GM12878 (cell line): ENCODE results near the gene SH3BP5. TPM values are rescaled to one million over a fixed set of nuclear protein-coding genes. Genes with fewer than 3 reads are reported as not detected.

Source experiments
- BACH1 ChIP-seq: fragments of 450-650 bp; IDR thresholded peaks from 2 replicates; pipeline ENCODE4 v1.6.1; 2017; ENCODE audit warnings: mild to moderate bottlenecking, borderline replicate concordance
- BMI1 ChIP-seq: fragments of 450-650 bp; IDR thresholded peaks from 2 replicates; pipeline ENCODE4 v1.6.1; 2016; ENCODE audit warnings: mild to moderate bottlenecking, moderate library complexity, borderline replicate concordance
- CBFB ChIP-seq: IDR thresholded peaks from 2 replicates; pipeline ENCODE4 v1.6.1; 2016; ENCODE audit warnings: antibody characterized with exemption, low read depth
- CBX5 ChIP-seq: sonication (generic); IDR thresholded peaks from 2 replicates; pipeline ENCODE4 v1.6.1; 2016; ENCODE audit warnings: low read depth, moderate library complexity, mild to moderate bottlenecking, inconsistent platforms
- CREB1 ChIP-seq: IDR thresholded peaks from 2 replicates; pipeline ENCODE4 v1.6.1; 2012; ENCODE audit warnings: low read depth, mild to moderate bottlenecking, inconsistent platforms
- EED ChIP-seq: sonication (generic); IDR thresholded peaks from 2 replicates; pipeline ENCODE4 v1.6.1; 2016; ENCODE audit warnings: antibody characterized with exemption, low read depth
- EP300 ChIP-seq, 2 experiments: fragments of 150-350 bp in 1 of 2; IDR thresholded peaks; 2 replicates each; pipeline ENCODE4 v1.6.1; 2011 to 2012; ENCODE audit warnings: low read depth in 2 of 2, low read length in 2 of 2, borderline replicate concordance in 1 of 2, improper control_type of control experiment in 1 of 2, inconsistent platforms in 1 of 2; ENCODE audit not compliant: control insufficient read depth in 1 of 2
- ETV6 ChIP-seq, 2 experiments: fragments of 450-650 bp in 1 of 2; IDR thresholded peaks in 1 of 2; conservative IDR thresholded peaks in 1 of 2; 2 replicates each; pipeline ENCODE4 v1.6.1; 2014; ENCODE audit warnings: antibody characterized with exemption in 1 of 2, borderline replicate concordance in 1 of 2, low read depth in 1 of 2, mild to moderate bottlenecking in 1 of 2, moderate library complexity in 1 of 2
- EZH2 ChIP-seq: IDR thresholded peaks from 2 replicates; pipeline ENCODE4 v1.6.1; 2012; ENCODE audit warnings: low read depth, mild to moderate bottlenecking, control low read depth, inconsistent platforms, low read length, borderline replicate concordance; ENCODE audit not compliant: control insufficient read depth
- HSF1 ChIP-seq: fragments of 150-350 bp; IDR thresholded peaks from 2 replicates; pipeline ENCODE4 v1.6.1; 2014; ENCODE audit warnings: mild to moderate bottlenecking, low read depth, low read length
- IKZF2 ChIP-seq, 2 experiments: fragments of 450-650 bp; IDR thresholded peaks; 2 replicates each; pipeline ENCODE4 v1.6.1; 2017; ENCODE audit warnings: mild to moderate bottlenecking in 2 of 2, moderate library complexity in 2 of 2
- IRF4 ChIP-seq: IDR thresholded peaks from 2 replicates; pipeline ENCODE4 v1.6.1; 2011; ENCODE audit warnings: low read depth, low read length
- KLF5 ChIP-seq: fragments of 450-650 bp; IDR thresholded peaks from 2 replicates; pipeline ENCODE4 v1.6.1; 2014; ENCODE audit warnings: mild to moderate bottlenecking; ENCODE audit not compliant: partially characterized antibody
- MTA3 ChIP-seq: IDR thresholded peaks from 2 replicates; pipeline ENCODE4 v1.6.1; 2012; ENCODE audit warnings: low read length, inconsistent platforms, borderline replicate concordance
- POU2F2 ChIP-seq: IDR thresholded peaks from 3 replicates; pipeline ENCODE4 v1.6.1; 2011; ENCODE audit warnings: low read depth, mild to moderate bottlenecking, low read length, borderline replicate concordance
- RAD51 ChIP-seq: fragments of 450-650 bp; IDR thresholded peaks from 2 replicates; pipeline ENCODE4 v1.6.1; 2016; ENCODE audit warnings: moderate library complexity, mild to moderate bottlenecking, inconsistent platforms
- RBBP5 ChIP-seq: fragments of 200-600 bp; sonication (generic); conservative IDR thresholded peaks from 2 replicates; pipeline ENCODE4 v1.6.1; 2016
- RELA ChIP-seq: fragments of 450-650 bp; IDR thresholded peaks from 2 replicates; pipeline ENCODE4 v1.8.0; 2014; ENCODE audit warnings: borderline replicate concordance; ENCODE audit not compliant: partially characterized antibody
- RUNX3 ChIP-seq: IDR thresholded peaks from 2 replicates; pipeline ENCODE4 v1.6.1; 2012; ENCODE audit warnings: low read length, inconsistent platforms
- SREBF1 ChIP-seq: IDR thresholded peaks from 2 replicates; pipeline ENCODE4 v1.6.1; 2012; ENCODE audit warnings: mild to moderate bottlenecking, low read length
- SRF ChIP-seq, 2 experiments: IDR thresholded peaks; 2 replicates each; pipeline ENCODE4 v1.6.1; 2011; ENCODE audit warnings: low read depth in 2 of 2, low read length in 2 of 2, mild to moderate bottlenecking in 1 of 2, moderate library complexity in 1 of 2
- STAT1 ChIP-seq: fragments of 450-650 bp; conservative IDR thresholded peaks from 2 replicates; pipeline ENCODE4 v1.6.1; 2014; ENCODE audit warnings: antibody characterized with exemption, mild to moderate bottlenecking
- YY1 ChIP-seq: IDR thresholded peaks from 2 replicates; pipeline ENCODE4 v1.6.1; 2011; ENCODE audit warnings: low read depth, mild to moderate bottlenecking, low read length
- ZZZ3 ChIP-seq: IDR thresholded peaks from 2 replicates; pipeline ENCODE4 v1.6.1; 2011; ENCODE audit warnings: low read depth; ENCODE audit not compliant: control insufficient read depth, insufficient read length
- polyA plus RNA-seq, 11 experiments: library from polyadenylated mRNA; depleted of rRNA in 4 of 11; unstranded in 6 of 11; stranded (reverse) in 5 of 11; fragments of >200 nt; fragmentation: Nextera tagmentation in 4 of 11; fragmentation: Illumina TruSeq in 1 of 11; extraction: Ambion mirVana in 4 of 11; extraction: Trizol in 1 of 11; gene quantifications; 1 replicate in 1 of 11; 2 replicates in 10 of 11; pipeline versions ENCODE4 v1.2.1 to v1.2.3, GENCODE V29; 2011 to 2016; ENCODE audit warnings: inconsistent platforms in 2 of 11, missing spikeins in 2 of 11, low read depth in 1 of 11
- total RNA-seq, 4 experiments: library from RNA; depleted of rRNA in 3 of 4; stranded (reverse); fragments of >200 nt in 3 of 4; fragmentation: Illumina TruSeq in 1 of 4; extraction: Trizol in 1 of 4; gene quantifications; 2 replicates each; pipeline versions ENCODE4 v1.2.1 to v1.2.3, GENCODE V29; 2013 to 2021
- TF ChIP-seq, protein P1 (sequence below): IDR thresholded peaks from 2 replicates; pipeline ENCODE4 v1.6.1; 2012; ENCODE audit warnings: low read length, inconsistent platforms
- TF ChIP-seq, protein P2 (sequence below): fragments of 450-650 bp; IDR thresholded peaks from 2 replicates; pipeline ENCODE4 v1.6.1; 2017; ENCODE audit warnings: mild to moderate bottlenecking, low read depth, inconsistent platforms; ENCODE audit not compliant: poor library complexity, severe bottlenecking

Gene SH3BP5
- total and polyA plus RNA-seq, 10 of the 15 experiments (the other 5 are each of a cell fraction or from before 2014, with no cell fraction given): 14.9 to 87.5 (median 43.7) TPM

DNA sequence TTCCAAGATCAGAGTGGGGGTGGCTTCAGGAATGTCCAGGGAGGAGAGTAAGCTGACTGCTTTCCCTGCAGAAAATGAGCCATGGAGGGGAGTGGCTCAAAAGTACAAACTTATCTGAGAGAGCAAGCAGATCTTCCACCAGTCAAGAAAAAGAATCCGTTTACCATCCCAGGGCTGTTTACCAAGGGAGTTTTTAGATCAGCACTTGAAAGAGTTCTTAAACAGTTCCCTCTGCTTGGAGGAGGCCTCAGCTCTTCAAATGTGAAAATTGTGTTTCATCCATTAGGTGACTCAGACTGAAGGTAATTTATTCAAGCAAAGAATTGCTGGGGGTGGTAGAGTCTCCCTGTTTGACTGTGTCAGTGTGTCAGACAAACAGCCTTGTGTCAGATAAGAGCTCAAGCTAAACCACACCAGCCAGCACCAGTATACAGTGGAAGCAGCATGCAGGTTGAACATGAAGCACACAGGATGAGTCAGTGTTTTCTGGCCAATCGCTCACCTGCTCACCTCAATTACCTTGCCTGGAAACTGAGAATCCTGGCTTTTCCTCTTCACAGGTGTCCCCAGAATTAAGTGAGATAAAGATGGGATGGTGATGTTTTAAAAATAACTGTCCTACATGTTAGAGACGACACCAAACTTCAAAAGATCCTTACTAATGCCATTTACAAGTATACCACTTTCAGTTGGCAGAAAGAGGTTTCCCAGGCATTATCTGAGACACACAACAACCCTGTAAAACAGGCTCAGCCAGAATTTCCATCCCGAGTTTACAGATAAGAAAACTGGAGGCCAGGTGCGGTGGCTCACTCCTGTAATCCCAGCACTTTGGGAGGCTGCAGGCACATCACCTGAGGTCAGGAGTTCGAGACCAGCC is 21.7 kb downstream of the SH3BP5 start (continued):
- peak; percentile 42; the same call in 1 of the 2 replicates for TF ChIP-seq BACH1
- TF ChIP-seq, protein P1, sequence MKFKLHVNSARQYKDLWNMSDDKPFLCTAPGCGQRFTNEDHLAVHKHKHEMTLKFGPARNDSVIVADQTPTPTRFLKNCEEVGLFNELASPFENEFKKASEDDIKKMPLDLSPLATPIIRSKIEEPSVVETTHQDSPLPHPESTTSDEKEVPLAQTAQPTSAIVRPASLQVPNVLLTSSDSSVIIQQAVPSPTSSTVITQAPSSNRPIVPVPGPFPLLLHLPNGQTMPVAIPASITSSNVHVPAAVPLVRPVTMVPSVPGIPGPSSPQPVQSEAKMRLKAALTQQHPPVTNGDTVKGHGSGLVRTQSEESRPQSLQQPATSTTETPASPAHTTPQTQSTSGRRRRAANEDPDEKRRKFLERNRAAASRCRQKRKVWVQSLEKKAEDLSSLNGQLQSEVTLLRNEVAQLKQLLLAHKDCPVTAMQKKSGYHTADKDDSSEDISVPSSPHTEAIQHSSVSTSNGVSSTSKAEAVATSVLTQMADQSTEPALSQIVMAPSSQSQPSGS: peak; percentile 76; the same call in 1 of the 2 replicates
- no peak for TF ChIP-seq EZH2
- peak; percentile 82; the same call in 2 of the 3 replicates for TF ChIP-seq POU2F2
- TF ChIP-seq SREBF1: no peak
- TF ChIP-seq ETV6 (conservative IDR thresholded peaks at IDR 0.05 in 1 of 2, IDR thresholded peaks at IDR 0.05 in 1 of 2; ENCODE audit: borderline replicate concordance in 1 of 2, low read depth in 1 of 2): peak in 1 of 2 experiments; percentile 68; a peak in 1 of 4 replicates
- peak; percentile 61; the same call in 1 of the 2 replicates for TF ChIP-seq CBFB
- TF ChIP-seq IRF4: peak; percentile 85
- TF ChIP-seq EP300 (IDR thresholded peaks at IDR 0.05; ENCODE audit: borderline replicate concordance in 1 of 2, control insufficient read depth in 1 of 2, low read depth in 2 of 2, low read length in 2 of 2): peak in 1 of 2 experiments; percentile 71; a peak in 1 of 4 replicates
- TF ChIP-seq CBX5: 0 out of 2 replicates have a peak, but pooled peaks have one; percentile 38
- peak; percentile 64; the same call in 1 of the 2 replicates for TF ChIP-seq CREB1
- peak; percentile 92 for TF ChIP-seq RUNX3
- no peak for TF ChIP-seq HSF1
- no peak for TF ChIP-seq SRF (IDR thresholded peaks at IDR 0.05; ENCODE audit: low read depth in 2 of 2, low read length in 2 of 2)
- peak; percentile 70 for TF ChIP-seq EED
- peak; percentile 41; the same call in 1 of the 2 replicates for TF ChIP-seq YY1
- no peak for TF ChIP-seq RAD51
- TF ChIP-seq KLF5: no peak
- peak; percentile 87; the same call in 1 of the 2 replicates for TF ChIP-seq MTA3
- no peak for TF ChIP-seq BMI1
- TF ChIP-seq IKZF2 (IDR thresholded peaks at IDR 0.05): peak; percentile 49 to 67; a peak in 2 of 4 replicates
- TF ChIP-seq RELA: no peak
- no peak for TF ChIP-seq STAT1
- TF ChIP-seq ZZZ3: no peak
- TF ChIP-seq, protein P2, sequence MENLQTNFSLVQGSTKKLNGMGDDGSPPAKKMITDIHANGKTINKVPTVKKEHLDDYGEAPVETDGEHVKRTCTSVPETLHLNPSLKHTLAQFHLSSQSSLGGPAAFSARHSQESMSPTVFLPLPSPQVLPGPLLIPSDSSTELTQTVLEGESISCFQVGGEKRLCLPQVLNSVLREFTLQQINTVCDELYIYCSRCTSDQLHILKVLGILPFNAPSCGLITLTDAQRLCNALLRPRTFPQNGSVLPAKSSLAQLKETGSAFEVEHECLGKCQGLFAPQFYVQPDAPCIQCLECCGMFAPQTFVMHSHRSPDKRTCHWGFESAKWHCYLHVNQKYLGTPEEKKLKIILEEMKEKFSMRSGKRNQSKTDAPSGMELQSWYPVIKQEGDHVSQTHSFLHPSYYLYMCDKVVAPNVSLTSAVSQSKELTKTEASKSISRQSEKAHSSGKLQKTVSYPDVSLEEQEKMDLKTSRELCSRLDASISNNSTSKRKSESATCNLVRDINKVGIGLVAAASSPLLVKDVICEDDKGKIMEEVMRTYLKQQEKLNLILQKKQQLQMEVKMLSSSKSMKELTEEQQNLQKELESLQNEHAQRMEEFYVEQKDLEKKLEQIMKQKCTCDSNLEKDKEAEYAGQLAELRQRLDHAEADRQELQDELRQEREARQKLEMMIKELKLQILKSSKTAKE: peak; percentile 80
- no peak for TF ChIP-seq RBBP5
